Endothelial cell of umbilical vein (primary cell): ENCODE measurements around the gene ZNF768. TPM values are rescaled to one million over a fixed set of nuclear protein-coding genes. Genes with fewer than 3 reads are reported as not detected.

ENCODE experiments used
- BruUV-seq: library from RNA; stranded (reverse); fragments of 400-500 nt; replicated peaks from 2 replicates; lab custom pipeline; 2021; lab: Mats Ljungman, UMichigan
- CTCF ChIA-PET: fragments of 300-600, 350-600 bp; sonication (Branson Sonifier 250); formaldehyde crosslinking; loops from one replicate; lab custom pipeline; 2021; ENCODE audit warnings: antibody characterized with exemption, inconsistent platforms; lab: Charles Lee
- POLR2A ChIA-PET: fragments of 300-600, 350-600 bp; sonication (Branson Sonifier 250); formaldehyde crosslinking; loops from one replicate; lab custom pipeline; 2021; ENCODE audit warnings: antibody characterized with exemption, inconsistent platforms; lab: Charles Lee
- DNase-seq: peaks from one replicate; pipeline ENCODE4 v3.0.0-alpha.2; 2011; ENCODE audit warnings: low read depth, low spot score
- FAIRE-seq: peaks from 2 replicates; lab custom pipeline; 2011; peaks lifted over from hg19 to GRCh38; lab: Jason Lieb, UNC
- H2AFZ ChIP-seq: 2 replicates; pipeline ENCODE4 v1.6.0; 2012; ENCODE audit warnings: low read depth, low read length, control low read depth, inconsistent platforms
- H3K27ac ChIP-seq: 2 replicates; pipeline ENCODE4 v1.5.1; 2011; ENCODE audit warnings: low read depth, mild to moderate bottlenecking, control low read depth, low read length, moderate library complexity; ENCODE audit not compliant: insufficient read depth
- H3K27me3 ChIP-seq, 2 experiments: 2 replicates each; pipeline versions ENCODE4 v1.6.0 to v1.6.1; 2011; ENCODE audit warnings: low read length in 2 of 2, mixed read lengths in 1 of 2; ENCODE audit not compliant: control insufficient read depth in 2 of 2, insufficient read depth in 2 of 2
- H3K36me3 ChIP-seq, 2 experiments: 2 replicates in 1 of 2; 3 replicates in 1 of 2; pipeline ENCODE4 v1.5.1; 2011; ENCODE audit warnings: low read length in 2 of 2, mild to moderate bottlenecking in 1 of 2, moderate library complexity in 1 of 2; ENCODE audit not compliant: control insufficient read depth in 2 of 2, insufficient read depth in 2 of 2; ENCODE audit errors: extremely low read depth in 1 of 2
- H3K4me1 ChIP-seq: 3 replicates; pipeline ENCODE4 v1.5.1; 2011; ENCODE audit warnings: mild to moderate bottlenecking, low read length; ENCODE audit not compliant: control insufficient read depth, insufficient read depth; ENCODE audit errors: extremely low read depth
- H3K4me2 ChIP-seq: 2 replicates; pipeline ENCODE4 v1.6.1; 2011; ENCODE audit warnings: low read length, control low read depth, mixed read lengths; ENCODE audit not compliant: insufficient read depth
- H3K4me3 ChIP-seq, 3 experiments: fragments of 200-600 bp in 1 of 3; sonication (generic), shearing (Covaris generic) in 1 of 3; replicated peaks in 1 of 3; 2 replicates each; pipeline ENCODE4 v1.5.1; 2011 to 2016; ENCODE audit warnings: control low read depth in 3 of 3, low read length in 3 of 3, mild to moderate bottlenecking in 2 of 3, inconsistent platforms in 1 of 3, low read depth in 1 of 3, moderate library complexity in 1 of 3; ENCODE audit not compliant: insufficient read depth in 1 of 3
- H3K79me2 ChIP-seq: 2 replicates; pipeline ENCODE4 v1.6.0; 2012; ENCODE audit warnings: low read length, inconsistent platforms; ENCODE audit not compliant: control insufficient read depth, insufficient read depth
- H3K9ac ChIP-seq: replicated peaks from 2 replicates; pipeline ENCODE3; 2011; ENCODE audit warnings: low read length, control low read depth; ENCODE audit not compliant: insufficient read depth; ENCODE audit errors: extremely low read depth
- H3K9me1 ChIP-seq: replicated peaks from 3 replicates; pipeline ENCODE4 v1.6.0; 2011; ENCODE audit warnings: mild to moderate bottlenecking, low read length; ENCODE audit not compliant: control insufficient read depth, insufficient read depth; ENCODE audit errors: extremely low read depth
- H3K9me3 ChIP-seq: replicated peaks from 2 replicates; pipeline ENCODE4 v1.5.1; 2012; ENCODE audit warnings: low read length, inconsistent platforms; ENCODE audit not compliant: control insufficient read depth, insufficient read depth
- H4K20me1 ChIP-seq: replicated peaks from 2 replicates; pipeline ENCODE3; 2011; ENCODE audit warnings: mild to moderate bottlenecking, low read length; ENCODE audit not compliant: control insufficient read depth, insufficient read depth; ENCODE audit errors: extremely low read depth
- EZH2 ChIP-seq: IDR thresholded peaks from 2 replicates; pipeline ENCODE4 v1.6.1; 2012; ENCODE audit warnings: borderline replicate concordance, low read depth, mild to moderate bottlenecking, moderate library complexity, low read length, inconsistent platforms; ENCODE audit not compliant: severe bottlenecking
- FOS ChIP-seq: IDR thresholded peaks from 2 replicates; pipeline ENCODE4 v1.6.1; 2011; ENCODE audit warnings: mild to moderate bottlenecking, low read length, moderate library complexity, borderline replicate concordance; ENCODE audit not compliant: insufficient read depth
- GATA2 ChIP-seq: IDR thresholded peaks from 2 replicates; pipeline ENCODE4 v1.7.0; 2011; ENCODE audit warnings: low read depth, mild to moderate bottlenecking, moderate library complexity, mixed read lengths, low read length; ENCODE audit not compliant: insufficient read length, insufficient read depth
- JUN ChIP-seq: IDR thresholded peaks from 2 replicates; pipeline ENCODE4 v1.6.1; 2011; ENCODE audit warnings: borderline replicate concordance, low read depth; ENCODE audit not compliant: insufficient read length, insufficient read depth
- MYC ChIP-seq: IDR thresholded peaks from one replicate; pipeline ENCODE4 v1.6.1; 2011; ENCODE audit warnings: mild to moderate bottlenecking, low read depth, low read length
- POLR2A ChIP-seq: IDR thresholded peaks from 2 replicates; pipeline ENCODE4 v1.6.1; 2012; ENCODE audit warnings: low read depth, mild to moderate bottlenecking, control low read depth, low read length
- POLR2AphosphoS5 ChIP-seq: IDR thresholded peaks from 2 replicates; pipeline ENCODE4 v1.6.1; 2012; ENCODE audit warnings: low read depth, mild to moderate bottlenecking, control low read depth, low read length, moderate library complexity; ENCODE audit not compliant: insufficient read depth
- dilution Hi-C: fragments of 300-500 bp; cut with MboI; formaldehyde crosslinking; loops from one replicate; pipeline ENCODE4 v1.15.0; 2019; ENCODE audit warnings: low sequenced_read_pairs; ENCODE audit not compliant: extremely low pct_ligation_motif_present
- intact Hi-C: fragments of 100-400 bp; cut with micrococcal nuclease; formaldehyde crosslinking; loops from one replicate; pipeline ENCODE4 v1.10.0; 2022
- polyA plus RNA-seq, 4 experiments: library from polyadenylated mRNA; depleted of rRNA in 3 of 4; stranded (reverse) in 3 of 4; unstranded in 1 of 4; fragments of >200 nt; gene quantifications; 2 replicates each; pipeline versions ENCODE4 v1.2.1 to v1.2.3, GENCODE V29; 2011 to 2012; ENCODE audit warnings: missing spikeins in 1 of 4
- total RNA-seq: library from RNA; stranded (reverse); gene quantifications from 2 replicates; pipeline ENCODE4 v1.2.3, GENCODE V29; 2021
- TF ChIP-seq, protein P1 (sequence below): IDR thresholded peaks from 2 replicates; pipeline ENCODE4 v1.6.1; 2011; ENCODE audit not compliant: insufficient read depth, insufficient read length
- TF ChIP-seq, protein P2 (sequence below), 2 donors: IDR thresholded peaks; 1 replicate in 1 of 2; 2 replicates in 1 of 2; pipeline ENCODE4 v1.5.1; 2011; ENCODE audit warnings: low read length in 2 of 2, mild to moderate bottlenecking in 2 of 2, moderate library complexity in 2 of 2, control low read depth in 1 of 2, inconsistent platforms in 1 of 2, low read depth in 1 of 2; ENCODE audit not compliant: insufficient read depth in 1 of 2; ENCODE audit errors: extremely low read depth in 1 of 2

Gene ZNF768
- total and polyA plus RNA-seq, 2 donors (not counting 3 experiments of a cell fraction or from before 2014, with no cell fraction given): 24.2 to 24.7 TPM

DNA sequence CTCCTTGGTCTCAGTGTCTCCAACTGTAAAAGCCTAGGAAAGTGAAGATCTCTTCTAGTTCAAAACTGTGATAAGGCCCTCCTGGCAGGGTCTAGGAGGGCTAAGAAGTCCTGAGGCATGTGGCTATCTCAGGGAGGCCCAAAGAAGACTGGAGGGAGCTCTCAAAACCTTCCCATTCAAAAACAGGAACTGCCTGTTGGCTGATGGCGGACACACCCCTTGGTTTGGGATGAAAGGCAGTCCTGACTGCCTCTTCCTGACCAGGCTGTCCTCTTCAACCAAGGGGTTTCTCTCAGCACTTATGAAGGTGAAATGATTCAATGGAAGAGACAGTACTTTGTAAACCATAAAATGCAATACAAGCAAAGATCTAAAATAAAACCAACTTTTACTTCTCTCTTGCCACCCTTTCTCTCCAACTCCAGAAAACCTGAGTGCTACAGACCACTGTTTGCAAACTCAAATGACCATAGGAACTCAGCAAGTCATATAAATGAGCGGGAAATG, 27.1 kb upstream of the ZNF768 start:
- intact Hi-C loops (no loop called here), dilution Hi-C loops (no loop called here)
- no peak overlapping the region for H2AFZ ChIP-seq
- no peaks in the 10 kb centered on the region for H3K27me3 ChIP-seq
- H3K79me2 ChIP-seq: peaks cover 23% of the 10 kb centered on the region
- no peak for FAIRE-seq
- H3K4me2 ChIP-seq: no peak overlapping the region
- H3K9ac ChIP-seq: no peak overlapping the region
- no TSS peak for BruUV-seq
- H3K27ac ChIP-seq: no peak overlapping the region
- ChIA-PET POLR2A (interaction anchor here (0.6 kb wide), 1 partner anchor 10 kb away, joined by 4 read pairs; no protein-coding TSS in a partner anchor), CTCF (interaction anchor here (0.7 to 1.3 kb wide), 2 partner anchors 18 to 124 kb away, joined by 3 read pairs; partner anchors contain the start of gene DCTPP1)
- no peak overlapping the region for H3K4me3 ChIP-seq
- H3K9me3 ChIP-seq: no peaks in the 10 kb centered on the region
- H3K4me1 ChIP-seq: peaks cover 8% of the 10 kb centered on the region
- peaks cover 3 to 9% of the 10 kb centered on the region in 2 experiments for H3K36me3 ChIP-seq
- DNase-seq: no peak
- no peaks in the 10 kb centered on the region for H4K20me1 ChIP-seq
- H3K9me1 ChIP-seq: no peaks in the 10 kb centered on the region
- no peak for TF ChIP-seq EZH2
- TF ChIP-seq POLR2A: no peak
- no peak for TF ChIP-seq GATA2
- TF ChIP-seq POLR2AphosphoS5: no peak
- TF ChIP-seq, protein P1, sequence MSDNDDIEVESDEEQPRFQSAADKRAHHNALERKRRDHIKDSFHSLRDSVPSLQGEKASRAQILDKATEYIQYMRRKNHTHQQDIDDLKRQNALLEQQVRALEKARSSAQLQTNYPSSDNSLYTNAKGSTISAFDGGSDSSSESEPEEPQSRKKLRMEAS: no peak
- TF ChIP-seq, protein P2, sequence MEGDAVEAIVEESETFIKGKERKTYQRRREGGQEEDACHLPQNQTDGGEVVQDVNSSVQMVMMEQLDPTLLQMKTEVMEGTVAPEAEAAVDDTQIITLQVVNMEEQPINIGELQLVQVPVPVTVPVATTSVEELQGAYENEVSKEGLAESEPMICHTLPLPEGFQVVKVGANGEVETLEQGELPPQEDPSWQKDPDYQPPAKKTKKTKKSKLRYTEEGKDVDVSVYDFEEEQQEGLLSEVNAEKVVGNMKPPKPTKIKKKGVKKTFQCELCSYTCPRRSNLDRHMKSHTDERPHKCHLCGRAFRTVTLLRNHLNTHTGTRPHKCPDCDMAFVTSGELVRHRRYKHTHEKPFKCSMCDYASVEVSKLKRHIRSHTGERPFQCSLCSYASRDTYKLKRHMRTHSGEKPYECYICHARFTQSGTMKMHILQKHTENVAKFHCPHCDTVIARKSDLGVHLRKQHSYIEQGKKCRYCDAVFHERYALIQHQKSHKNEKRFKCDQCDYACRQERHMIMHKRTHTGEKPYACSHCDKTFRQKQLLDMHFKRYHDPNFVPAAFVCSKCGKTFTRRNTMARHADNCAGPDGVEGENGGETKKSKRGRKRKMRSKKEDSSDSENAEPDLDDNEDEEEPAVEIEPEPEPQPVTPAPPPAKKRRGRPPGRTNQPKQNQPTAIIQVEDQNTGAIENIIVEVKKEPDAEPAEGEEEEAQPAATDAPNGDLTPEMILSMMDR (IDR thresholded peaks at IDR 0.05; ENCODE audit: extremely low read depth in 1 of 2, insufficient read depth in 1 of 2, low read depth in 1 of 2, low read length in 2 of 2): no peak
- TF ChIP-seq FOS: no peak
- TF ChIP-seq MYC: no peak
- no peak for TF ChIP-seq JUN
